H1 (cell line): ENCODE results near the gene ADH4. TPM values are rescaled to one million over a fixed set of nuclear protein-coding genes. Genes with fewer than 3 reads are reported as not detected.
"Not testable (repeated sequence)": the region's sequence is repeated elsewhere in the genome, so short reads cannot be mapped to it uniquely, and the experiment has no call there.

Experiments used
- CTCF ChIA-PET: fragments of 300-600 bp; sonication (Branson Sonifier 250); formaldehyde crosslinking; loops from one replicate; lab custom pipeline; 2021; ENCODE audit not compliant: partially characterized antibody; lab: Charles Lee
- POLR2A ChIA-PET: fragments of 300-600 bp; sonication (Branson Sonifier 250); formaldehyde crosslinking; loops from one replicate; lab custom pipeline; 2021; ENCODE audit warnings: inconsistent platforms; ENCODE audit not compliant: partially characterized antibody; lab: Charles Lee
- DNase-seq, 2 experiments: peaks; one replicate each; pipeline versions ENCODE4 v3.0.0 to v3.0.0-alpha.2; 2010 to 2022; ENCODE audit warnings: low spot score in 2 of 2, low read depth in 1 of 2, mixed read lengths in 1 of 2
- FAIRE-seq: peaks from 2 replicates; lab custom pipeline; 2011; peaks lifted over from hg19 to GRCh38; lab: Jason Lieb, UNC
- H2AFZ ChIP-seq: 2 replicates; pipeline ENCODE4 v1.8.1; 2012; ENCODE audit warnings: low read length, inconsistent platforms
- H2AK5ac ChIP-seq: 2 replicates; pipeline ENCODE4 v1.6.1; 2013; ENCODE audit warnings: low read depth, low read length
- H2BK120ac ChIP-seq: replicated peaks from 2 replicates; pipeline ENCODE3; 2013; ENCODE audit warnings: low read depth, low read length, inconsistent platforms
- H2BK12ac ChIP-seq: 2 replicates; pipeline ENCODE4 v1.6.1; 2013; ENCODE audit warnings: low read depth, low read length
- H2BK15ac ChIP-seq: 2 replicates; pipeline ENCODE4 v1.6.1; 2013; ENCODE audit warnings: low read length
- H2BK20ac ChIP-seq: 2 replicates; pipeline ENCODE4 v1.6.1; 2013; ENCODE audit warnings: low read length
- H2BK5ac ChIP-seq: 2 replicates; pipeline ENCODE4 v1.6.1; 2013; ENCODE audit warnings: low read depth, low read length
- H3K14ac ChIP-seq: 2 replicates; pipeline ENCODE4 v1.6.1; 2013; ENCODE audit warnings: inconsistent platforms; ENCODE audit not compliant: insufficient read length
- H3K18ac ChIP-seq: 2 replicates; pipeline ENCODE4 v1.6.1; 2013; ENCODE audit warnings: low read length; ENCODE audit errors: extremely low read depth
- H3K23ac ChIP-seq: 2 replicates; pipeline ENCODE4 v1.6.1; 2013; ENCODE audit warnings: inconsistent platforms; ENCODE audit not compliant: insufficient read length
- H3K23me2 ChIP-seq: 2 replicates; pipeline ENCODE4 v1.6.1; 2013; ENCODE audit warnings: low read depth, low read length
- H3K27ac ChIP-seq: 2 replicates; pipeline ENCODE4 v1.6.1; 2011; ENCODE audit warnings: low read depth, low read length, inconsistent platforms
- H3K27me3 ChIP-seq, 4 experiments: replicated peaks in 1 of 4; 1 replicate in 1 of 4; 2 replicates in 3 of 4; pipeline versions ENCODE4 v1.6.1 to v1.8.1; 2011 to 2013; ENCODE audit warnings: low read length in 3 of 4, mild to moderate bottlenecking in 3 of 4, inconsistent platforms in 2 of 4, mixed read lengths in 2 of 4, moderate library complexity in 1 of 4; ENCODE audit not compliant: control insufficient read depth in 3 of 4, insufficient read depth in 3 of 4; ENCODE audit errors: extremely low read depth in 1 of 4
- H3K36me3 ChIP-seq, 4 experiments: 2 replicates each; pipeline versions ENCODE4 v1.6.1 to v1.8.1; 2011 to 2013; ENCODE audit warnings: mild to moderate bottlenecking in 4 of 4, low read length in 3 of 4, moderate library complexity in 2 of 4, control low read depth in 1 of 4, inconsistent platforms in 1 of 4; ENCODE audit not compliant: insufficient read depth in 4 of 4, control insufficient read depth in 2 of 4
- H3K4ac ChIP-seq: replicated peaks from 2 replicates; pipeline ENCODE3; 2013; ENCODE audit warnings: low read length, low read depth, mixed read lengths, inconsistent platforms; ENCODE audit not compliant: insufficient read length
- H3K4me1 ChIP-seq, 4 experiments: replicated peaks in 1 of 4; 1 replicate in 1 of 4; 2 replicates in 3 of 4; pipeline versions ENCODE4 v1.6.1 to v1.8.1; 2011 to 2013; ENCODE audit warnings: low read length in 3 of 4, inconsistent platforms in 2 of 4, mixed read lengths in 1 of 4; ENCODE audit not compliant: insufficient read depth in 4 of 4, control insufficient read depth in 3 of 4
- H3K4me2 ChIP-seq, 2 experiments: 2 replicates each; pipeline versions ENCODE4 v1.6.1 to v1.8.1; 2011 to 2013; ENCODE audit warnings: low read depth in 2 of 2, low read length in 2 of 2, control low read depth in 1 of 2, inconsistent platforms in 1 of 2, mild to moderate bottlenecking in 1 of 2; ENCODE audit not compliant: insufficient read depth in 1 of 2
- H3K4me3 ChIP-seq, 4 experiments: fragments of 200-600, 300-600 bp in 1 of 4; sonication (generic), shearing (Covaris generic), sonication (Bioruptor Twin) in 1 of 4; 2 replicates each; pipeline versions ENCODE4 v1.5.1 to v1.8.1; 2011 to 2016; ENCODE audit warnings: low read length in 4 of 4, low read depth in 3 of 4, control low read depth in 2 of 4, inconsistent platforms in 2 of 4, mild to moderate bottlenecking in 2 of 4, mixed read lengths in 1 of 4, moderate library complexity in 1 of 4; ENCODE audit not compliant: insufficient read depth in 2 of 4; ENCODE audit errors: extremely low read depth in 1 of 4
- H3K56ac ChIP-seq: replicated peaks from 2 replicates; pipeline ENCODE3; 2013; ENCODE audit warnings: low read depth, mild to moderate bottlenecking, mixed read lengths, low read length, inconsistent platforms; ENCODE audit not compliant: insufficient read length
- H3K79me1 ChIP-seq: 2 replicates; pipeline ENCODE4 v1.6.1; 2013; ENCODE audit warnings: low read depth, low read length, control low read depth
- H3K79me2 ChIP-seq, 2 experiments: 2 replicates each; pipeline versions ENCODE4 v1.6.1 to v1.8.1; 2012 to 2013; ENCODE audit warnings: low read length in 2 of 2, mild to moderate bottlenecking in 2 of 2, inconsistent platforms in 1 of 2; ENCODE audit not compliant: insufficient read depth in 2 of 2, control insufficient read depth in 1 of 2
- H3K9ac ChIP-seq, 4 experiments: replicated peaks in 1 of 4; 1 replicate in 1 of 4; 2 replicates in 3 of 4; pipeline versions ENCODE4 v1.6.1 to v1.8.1; 2011 to 2013; ENCODE audit warnings: low read depth in 3 of 4, low read length in 3 of 4, control low read depth in 2 of 4, mild to moderate bottlenecking in 2 of 4, moderate library complexity in 2 of 4, inconsistent platforms in 1 of 4; ENCODE audit errors: extremely low read depth in 1 of 4
- H3K9me3 ChIP-seq, 2 experiments: 2 replicates each; pipeline versions ENCODE4 v1.6.1 to v1.8.1; 2012 to 2013; ENCODE audit warnings: mild to moderate bottlenecking in 2 of 2, moderate library complexity in 2 of 2, control low read depth in 1 of 2, inconsistent platforms in 1 of 2, low read depth in 1 of 2, low read length in 1 of 2, mixed read lengths in 1 of 2; ENCODE audit not compliant: insufficient read depth in 2 of 2
- H4K20me1 ChIP-seq, 2 experiments: replicated peaks in 1 of 2; 2 replicates each; pipeline versions ENCODE3 to v1.8.1; 2011 to 2013; ENCODE audit warnings: inconsistent platforms in 2 of 2, low read length in 2 of 2, mild to moderate bottlenecking in 1 of 2; ENCODE audit not compliant: insufficient read depth in 2 of 2, control insufficient read depth in 1 of 2
- H4K5ac ChIP-seq: 2 replicates; pipeline ENCODE4 v1.6.1; 2013; ENCODE audit warnings: low read length, low read depth, mixed read lengths, inconsistent platforms; ENCODE audit not compliant: insufficient read length
- H4K8ac ChIP-seq: 2 replicates; pipeline ENCODE4 v1.8.0; 2013; ENCODE audit warnings: mild to moderate bottlenecking, moderate library complexity, low read length, inconsistent platforms; ENCODE audit not compliant: insufficient read depth; ENCODE audit errors: extremely low read depth
- H4K91ac ChIP-seq: replicated peaks from 2 replicates; pipeline ENCODE3; 2013; ENCODE audit warnings: low read length, mixed read lengths, inconsistent platforms; ENCODE audit not compliant: insufficient read length
- WGBS, 2 experiments: shearing (Covaris generic) in 1 of 2; methylation state at CpG; one replicate each; pipeline versions ENCODE4 v1.1.6 to v1.1.7; 2013 to 2015; ENCODE audit warnings: low lambda C conversion rate in 2 of 2, mixed read lengths in 2 of 2, inconsistent platforms in 1 of 2, low coverage in 1 of 2, missing lambda C conversion rate in 1 of 2; ENCODE audit not compliant: insufficient replicate concordance in 2 of 2, insufficient coverage in 1 of 2, insufficient read length in 1 of 2; ENCODE audit errors: extremely low coverage in 1 of 2, missing lambda C conversion rate in 1 of 2; 5-methylcytosine and 5-hydroxymethylcytosine counted together
- polyA plus RNA-seq, 7 experiments: library from polyadenylated mRNA; depleted of rRNA in 3 of 7; stranded (reverse) in 5 of 7; unstranded in 2 of 7; fragments of >200 nt in 5 of 7; fragments of 200-250 nt in 2 of 7; gene quantifications; 1 replicate in 5 of 7; 2 replicates in 1 of 7; 4 replicates in 1 of 7; pipeline versions ENCODE4 v1.2.1 to v1.2.3, GENCODE V29; 2011 to 2013; ENCODE audit warnings: missing spikeins in 2 of 7, mixed read lengths in 2 of 7
- total RNA-seq: library from RNA; stranded (reverse); fragmentation: NEBNext Ultra II Directional; extraction: Animal tissue kit (Norgen Biotek cat#: 25700); gene quantifications from 2 replicates; pipeline ENCODE4 v1.2.1, GENCODE V29; 2021

ADH4 gene
- total and polyA plus RNA-seq, 2 of the 8 experiments (the other 6 are each of a cell fraction or from before 2014, with no cell fraction given): not detected

- H4K20me1 ChIP-seq, H3K9ac ChIP-seq, H3K4me2 ChIP-seq, H2BK15ac ChIP-seq, H3K4me3 ChIP-seq, H3K23ac ChIP-seq, H3K27ac ChIP-seq, H2BK12ac ChIP-seq, DNase-seq, H2AFZ ChIP-seq, H3K23me2 ChIP-seq, H3K36me3 ChIP-seq, H3K56ac ChIP-seq, H2BK120ac ChIP-seq, H3K4ac ChIP-seq, H3K14ac ChIP-seq, POLR2A ChIA-PET, H2AK5ac ChIP-seq, H2BK5ac ChIP-seq, FAIRE-seq, H4K5ac ChIP-seq, H3K4me1 ChIP-seq, H4K91ac ChIP-seq, H4K8ac ChIP-seq, H3K27me3 ChIP-seq, H3K79me2 ChIP-seq, H3K18ac ChIP-seq, H3K79me1 ChIP-seq, H2BK20ac ChIP-seq, H3K9me3 ChIP-seq: not testable (repeated sequence)
- 95% methylated on average over 26 of the region's 29 CpGs; no CpG with 5 or more reads in 1 of the 2 experiments for WGBS, 2 experiments
- CTCF ChIA-PET: interaction anchor here (0.8 to 2.5 kb wide), 5 partner anchors 27 to 344 kb away, joined by 3 to 12 read pairs (median 3); no protein-coding TSS in a partner anchor
These were observed 26.8 kb downstream of the ADH4 start for GRCh38 chr4:99117122-99117841.
